ENCODE data around the gene SPPL3.
A peak's percentile ranks its signal among the peaks of the same experiment; 100 is the strongest.

The SPPL3 gene

DNA sequence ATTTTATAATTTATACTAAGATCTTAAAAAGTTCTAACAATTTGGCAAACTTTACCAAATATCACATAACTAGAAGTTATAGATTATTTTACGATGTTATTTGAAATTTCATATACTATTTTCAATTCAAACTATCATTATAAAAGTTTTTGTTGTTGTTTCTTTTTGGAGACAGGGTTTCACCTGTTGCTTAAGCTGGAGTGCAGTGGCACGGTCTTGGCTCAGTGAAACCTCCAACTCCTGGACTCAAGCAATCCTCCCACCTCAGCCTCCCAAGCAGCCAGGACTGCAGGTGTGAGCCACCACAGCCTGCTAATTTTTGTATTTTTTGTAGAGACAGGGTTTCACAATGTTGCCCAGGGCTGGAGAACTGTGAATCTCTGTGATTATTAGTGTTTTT is 87.8 kb downstream of the SPPL3 start:
- TF ChIP-seq, protein P1, sequence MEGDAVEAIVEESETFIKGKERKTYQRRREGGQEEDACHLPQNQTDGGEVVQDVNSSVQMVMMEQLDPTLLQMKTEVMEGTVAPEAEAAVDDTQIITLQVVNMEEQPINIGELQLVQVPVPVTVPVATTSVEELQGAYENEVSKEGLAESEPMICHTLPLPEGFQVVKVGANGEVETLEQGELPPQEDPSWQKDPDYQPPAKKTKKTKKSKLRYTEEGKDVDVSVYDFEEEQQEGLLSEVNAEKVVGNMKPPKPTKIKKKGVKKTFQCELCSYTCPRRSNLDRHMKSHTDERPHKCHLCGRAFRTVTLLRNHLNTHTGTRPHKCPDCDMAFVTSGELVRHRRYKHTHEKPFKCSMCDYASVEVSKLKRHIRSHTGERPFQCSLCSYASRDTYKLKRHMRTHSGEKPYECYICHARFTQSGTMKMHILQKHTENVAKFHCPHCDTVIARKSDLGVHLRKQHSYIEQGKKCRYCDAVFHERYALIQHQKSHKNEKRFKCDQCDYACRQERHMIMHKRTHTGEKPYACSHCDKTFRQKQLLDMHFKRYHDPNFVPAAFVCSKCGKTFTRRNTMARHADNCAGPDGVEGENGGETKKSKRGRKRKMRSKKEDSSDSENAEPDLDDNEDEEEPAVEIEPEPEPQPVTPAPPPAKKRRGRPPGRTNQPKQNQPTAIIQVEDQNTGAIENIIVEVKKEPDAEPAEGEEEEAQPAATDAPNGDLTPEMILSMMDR (IDR thresholded peaks at IDR 0.05; ENCODE audit: insufficient read depth, low read length) = no peak
- TF ChIP-seq POLR2AphosphoS5 (IDR thresholded peaks at IDR 0.05; ENCODE audit: low read depth) (no peak), GABPA (IDR thresholded peaks at IDR 0.05; ENCODE audit: low read depth) (no peak), SPI1 (IDR thresholded peaks at IDR 0.05; ENCODE audit: borderline replicate concordance, low read depth) (no peak)
- TF ChIP-seq, protein P2, sequence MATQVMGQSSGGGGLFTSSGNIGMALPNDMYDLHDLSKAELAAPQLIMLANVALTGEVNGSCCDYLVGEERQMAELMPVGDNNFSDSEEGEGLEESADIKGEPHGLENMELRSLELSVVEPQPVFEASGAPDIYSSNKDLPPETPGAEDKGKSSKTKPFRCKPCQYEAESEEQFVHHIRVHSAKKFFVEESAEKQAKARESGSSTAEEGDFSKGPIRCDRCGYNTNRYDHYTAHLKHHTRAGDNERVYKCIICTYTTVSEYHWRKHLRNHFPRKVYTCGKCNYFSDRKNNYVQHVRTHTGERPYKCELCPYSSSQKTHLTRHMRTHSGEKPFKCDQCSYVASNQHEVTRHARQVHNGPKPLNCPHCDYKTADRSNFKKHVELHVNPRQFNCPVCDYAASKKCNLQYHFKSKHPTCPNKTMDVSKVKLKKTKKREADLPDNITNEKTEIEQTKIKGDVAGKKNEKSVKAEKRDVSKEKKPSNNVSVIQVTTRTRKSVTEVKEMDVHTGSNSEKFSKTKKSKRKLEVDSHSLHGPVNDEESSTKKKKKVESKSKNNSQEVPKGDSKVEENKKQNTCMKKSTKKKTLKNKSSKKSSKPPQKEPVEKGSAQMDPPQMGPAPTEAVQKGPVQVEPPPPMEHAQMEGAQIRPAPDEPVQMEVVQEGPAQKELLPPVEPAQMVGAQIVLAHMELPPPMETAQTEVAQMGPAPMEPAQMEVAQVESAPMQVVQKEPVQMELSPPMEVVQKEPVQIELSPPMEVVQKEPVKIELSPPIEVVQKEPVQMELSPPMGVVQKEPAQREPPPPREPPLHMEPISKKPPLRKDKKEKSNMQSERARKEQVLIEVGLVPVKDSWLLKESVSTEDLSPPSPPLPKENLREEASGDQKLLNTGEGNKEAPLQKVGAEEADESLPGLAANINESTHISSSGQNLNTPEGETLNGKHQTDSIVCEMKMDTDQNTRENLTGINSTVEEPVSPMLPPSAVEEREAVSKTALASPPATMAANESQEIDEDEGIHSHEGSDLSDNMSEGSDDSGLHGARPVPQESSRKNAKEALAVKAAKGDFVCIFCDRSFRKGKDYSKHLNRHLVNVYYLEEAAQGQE (IDR thresholded peaks at IDR 0.05; ENCODE audit: insufficient replicate concordance, low read depth) = no peak
- Histone ChIP-seq H3K27ac (replicated peaks) (no peak overlapping the region), H3K4me3 (replicated peaks; ENCODE audit: insufficient read depth, low read length) (no peak overlapping the region), H3K27me3 (ENCODE audit: insufficient read depth, poor library complexity, severe bottlenecking) (no peaks in the 10 kb centered on the region)
- no peak for DNase-seq (ENCODE audit: low read depth in 1 of 2, low spot score in 1 of 2)

DNA sequence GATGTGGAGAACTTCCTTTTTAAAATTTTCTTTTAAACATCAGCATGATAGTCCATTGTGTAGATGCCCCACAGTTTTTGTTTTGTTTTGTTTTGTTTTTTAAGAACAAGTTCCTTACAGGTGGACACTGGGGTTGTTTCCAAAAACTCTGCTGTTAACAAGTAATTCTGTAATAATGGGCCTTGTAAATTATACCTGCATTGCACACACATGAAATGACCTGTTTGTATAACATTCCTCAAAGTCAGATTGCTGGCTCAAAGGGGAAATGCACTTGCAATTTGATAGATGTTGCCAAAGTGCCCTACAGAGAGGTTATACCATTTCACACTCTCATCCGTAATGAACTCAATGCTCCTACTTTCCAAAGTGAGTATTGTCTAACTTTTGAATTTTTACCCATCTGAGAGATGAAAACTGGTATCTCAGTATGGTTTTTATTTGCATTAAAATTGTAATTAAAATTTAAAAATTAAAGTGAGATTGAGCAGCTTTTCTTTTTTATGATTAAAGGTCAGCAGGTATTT is 89.2 kb downstream of the SPPL3 start:
- no peak overlapping the region for H3K4me3 ChIP-seq (replicated peaks; ENCODE audit: insufficient read depth, low read length)
- no peaks in the 10 kb centered on the region for H3K27me3 ChIP-seq (ENCODE audit: insufficient read depth, poor library complexity, severe bottlenecking)
- TF ChIP-seq SPI1 (IDR thresholded peaks at IDR 0.05; ENCODE audit: borderline replicate concordance, low read depth) = no peak
- TF ChIP-seq, protein P1 (IDR thresholded peaks at IDR 0.05; ENCODE audit: insufficient read depth, low read length) = no peak
- H3K27ac ChIP-seq (replicated peaks) = no peak overlapping the region
- DNase-seq (ENCODE audit: low read depth in 1 of 2, low spot score in 1 of 2) = no peak

DNA sequence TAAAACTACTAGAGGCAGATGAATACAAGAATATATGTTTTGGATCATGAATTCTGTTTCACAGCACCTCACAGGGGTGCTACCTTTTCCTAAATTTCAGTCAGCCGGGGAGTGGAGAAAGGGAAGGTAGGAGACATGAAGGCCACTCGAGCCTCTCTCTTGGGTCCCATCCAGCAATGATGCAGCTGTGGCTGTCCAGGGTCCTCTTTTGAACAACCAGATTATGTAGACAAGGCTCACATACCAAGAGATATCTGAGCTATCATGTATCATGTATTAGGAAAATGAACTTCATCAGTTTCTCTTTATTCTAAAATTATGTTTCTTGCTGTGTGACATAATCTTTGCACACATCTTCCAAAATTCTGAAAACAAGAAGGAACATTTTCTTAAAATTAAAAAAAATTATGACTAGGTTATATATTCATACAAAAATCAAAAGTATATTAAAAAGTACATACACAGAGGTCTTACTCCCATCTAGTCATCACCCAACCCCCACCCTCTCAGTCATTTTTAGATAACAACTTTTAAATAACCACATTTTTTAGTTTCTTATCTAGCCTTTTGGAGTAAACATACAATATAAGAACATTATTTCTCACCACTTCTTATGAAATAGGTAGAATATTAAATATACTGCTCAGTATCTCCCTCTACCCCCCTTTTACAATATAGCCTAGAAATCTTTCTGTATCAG is 89.8 kb downstream of the SPPL3 start:
- no peak overlapping the region for H3K4me3 ChIP-seq (replicated peaks; ENCODE audit: insufficient read depth, low read length)
- no peak overlapping the region for H3K27ac ChIP-seq (replicated peaks)
- no peak for DNase-seq (ENCODE audit: low read depth in 1 of 2, low spot score in 1 of 2)
- TF ChIP-seq GABPA (IDR thresholded peaks at IDR 0.05; ENCODE audit: low read depth) (no peak), POLR2AphosphoS5 (IDR thresholded peaks at IDR 0.05; ENCODE audit: low read depth) (no peak), SPI1 (IDR thresholded peaks at IDR 0.05; ENCODE audit: borderline replicate concordance, low read depth) (no peak)
- TF ChIP-seq, protein P1 (IDR thresholded peaks at IDR 0.05; ENCODE audit: insufficient read depth, low read length) = no peak
- TF ChIP-seq, protein P2 (IDR thresholded peaks at IDR 0.05; ENCODE audit: insufficient replicate concordance, low read depth) = peak; percentile 45
- H3K27me3 ChIP-seq (ENCODE audit: insufficient read depth, poor library complexity, severe bottlenecking) = no peaks in the 10 kb centered on the region

Measured in HL-60 (cell line).